Body of pancreas (tissue), 4 donors: Measurements from ENCODE around the gene DIPK2B. TPM values are rescaled to one million over a fixed set of nuclear protein-coding genes. Genes with fewer than 3 reads are reported as not detected.

Experiments
- ATAC-seq: fragments of 150-250 bp; one replicate; pipeline ENCODE4 v1.9.1; 2016
- DNase-seq, 4 donors: peaks; one replicate each; pipeline ENCODE4 v3.0.0-alpha.2; 2019
- H3K27ac ChIP-seq, 4 donors: fragments of 200-600 bp; sonication (generic); 1 replicate in 3 of 4; 2 replicates in 1 of 4; pipeline versions ENCODE4 v1.5.1 to v1.6.1; 2016 to 2019; ENCODE audit warnings: mild to moderate bottlenecking in 1 of 4, mixed read lengths in 1 of 4, moderate library complexity in 1 of 4
- H3K27me3 ChIP-seq, 2 donors: fragments of 200-600 bp; sonication (generic); one replicate each; pipeline ENCODE4 v1.6.0; 2016; ENCODE audit warnings: mild to moderate bottlenecking in 1 of 2
- H3K36me3 ChIP-seq, 2 donors: fragments of 200-600 bp; sonication (generic); replicated peaks in 1 of 2; 2 replicates each; pipeline ENCODE4 v1.5.1; 2016; ENCODE audit warnings: low read depth in 2 of 2; ENCODE audit not compliant: insufficient read depth in 1 of 2
- H3K4me1 ChIP-seq: fragments of 200-600 bp; sonication (generic); one replicate; pipeline ENCODE4 v1.6.0; 2016
- H3K4me3 ChIP-seq, 2 donors: fragments of 200-600 bp; sonication (generic); 1 replicate in 1 of 2; 2 replicates in 1 of 2; pipeline ENCODE4 v1.5.1; 2016 to 2019
- H3K9me3 ChIP-seq, 3 donors: fragments of 200-600 bp; sonication (generic); 1 replicate in 2 of 3; 2 replicates in 1 of 3; pipeline ENCODE4 v1.5.1; 2016
- CTCF ChIP-seq, 7 experiments: fragments of 450-650 bp in 4 of 7; fragments of 200-600 bp in 3 of 7; sonication (generic) in 3 of 7; IDR thresholded peaks; one replicate each; pipeline ENCODE4 v1.5.1; 2016 to 2019; ENCODE audit warnings: antibody characterized with exemption in 7 of 7
- POLR2A ChIP-seq, 3 donors: fragments of 450-650 bp; IDR thresholded peaks; one replicate each; pipeline ENCODE4 v1.6.1; 2016; ENCODE audit warnings: antibody characterized with exemption in 3 of 3, mild to moderate bottlenecking in 2 of 3
- WGBS, 2 donors: methylation state at CpG; one replicate each; pipeline ENCODE4 v1.1.5; 2017; 5-methylcytosine and 5-hydroxymethylcytosine counted together
- intact Hi-C: fragments of 100-400 bp; cut with DNase I; formaldehyde crosslinking; loops from one replicate; pipeline ENCODE4 v1.15.1; 2023
- total RNA-seq, 2 donors: library from RNA; depleted of rRNA; stranded (reverse); fragments of >200 nt; gene quantifications; one replicate each; pipeline ENCODE4 v1.1.0, GENCODE V29; 2016

Gene DIPK2B
- total RNA-seq, 2 donors from 2014 or later, result 4.0 to 6.7 TPM

GRCh38 chrX:45154462-45154861 is 46.2 kb downstream of the DIPK2B start:
- no peaks in the 10 kb centered on the region for H3K36me3 ChIP-seq
- H3K27ac ChIP-seq, result no peak overlapping the region
- intact Hi-C loops, result no loop called here
- DNase-seq, result no peak
- H3K27me3 ChIP-seq, result no peaks in the 10 kb centered on the region
- no peaks in the 10 kb centered on the region for H3K4me1 ChIP-seq
- TF ChIP-seq POLR2A (IDR thresholded peaks at IDR 0.05), result no peak
- no peak for TF ChIP-seq CTCF (IDR thresholded peaks at IDR 0.05)
- no peak overlapping the region for H3K4me3 ChIP-seq
- H3K9me3 ChIP-seq, result no peaks in the 10 kb centered on the region
- no peak for ATAC-seq

GRCh38 chrX:45154033-45154360 is 46.7 kb downstream of the DIPK2B start:
- no peaks in the 10 kb centered on the region for H3K9me3 ChIP-seq
- H3K27ac ChIP-seq, result no peak overlapping the region
- no peaks in the 10 kb centered on the region for H3K4me1 ChIP-seq
- no peak overlapping the region for H3K4me3 ChIP-seq
- ATAC-seq, result no peak
- DNase-seq, result no peak
- 83 to 96% methylated on average over 3 to 4 of the region's 4 CpGs for WGBS, 2 donors
- H3K27me3 ChIP-seq, result no peaks in the 10 kb centered on the region
- TF ChIP-seq CTCF (IDR thresholded peaks at IDR 0.05) (no peak), POLR2A (IDR thresholded peaks at IDR 0.05) (no peak)
- intact Hi-C loops, result no loop called here
- no peaks in the 10 kb centered on the region for H3K36me3 ChIP-seq
